Hematopoietic multipotent progenitor cell (in vitro differentiated cells): Measurements from ENCODE around the gene C4BPA. TPM values are rescaled to one million over a fixed set of nuclear protein-coding genes. Genes with fewer than 3 reads are reported as not detected.

Source experiments
- DNase-seq, 3 donors: peaks; one replicate each; pipeline ENCODE4 v3.0.0-alpha.2; 2011 to 2015; ENCODE audit warnings: low read depth in 2 of 3, low spot score in 2 of 3
- total RNA-seq: library from RNA; depleted of rRNA; stranded (reverse); fragments of >200 nt; gene quantifications from one replicate; pipeline ENCODE4 v1.2.3, GENCODE V29; 2012

Gene C4BPA
- total RNA-seq, 1 donor = not detected

- no peak for DNase-seq
Observed at GRCh38 chr1:207077012-207077411, 27.0 kb upstream of the C4BPA start.

DNA sequence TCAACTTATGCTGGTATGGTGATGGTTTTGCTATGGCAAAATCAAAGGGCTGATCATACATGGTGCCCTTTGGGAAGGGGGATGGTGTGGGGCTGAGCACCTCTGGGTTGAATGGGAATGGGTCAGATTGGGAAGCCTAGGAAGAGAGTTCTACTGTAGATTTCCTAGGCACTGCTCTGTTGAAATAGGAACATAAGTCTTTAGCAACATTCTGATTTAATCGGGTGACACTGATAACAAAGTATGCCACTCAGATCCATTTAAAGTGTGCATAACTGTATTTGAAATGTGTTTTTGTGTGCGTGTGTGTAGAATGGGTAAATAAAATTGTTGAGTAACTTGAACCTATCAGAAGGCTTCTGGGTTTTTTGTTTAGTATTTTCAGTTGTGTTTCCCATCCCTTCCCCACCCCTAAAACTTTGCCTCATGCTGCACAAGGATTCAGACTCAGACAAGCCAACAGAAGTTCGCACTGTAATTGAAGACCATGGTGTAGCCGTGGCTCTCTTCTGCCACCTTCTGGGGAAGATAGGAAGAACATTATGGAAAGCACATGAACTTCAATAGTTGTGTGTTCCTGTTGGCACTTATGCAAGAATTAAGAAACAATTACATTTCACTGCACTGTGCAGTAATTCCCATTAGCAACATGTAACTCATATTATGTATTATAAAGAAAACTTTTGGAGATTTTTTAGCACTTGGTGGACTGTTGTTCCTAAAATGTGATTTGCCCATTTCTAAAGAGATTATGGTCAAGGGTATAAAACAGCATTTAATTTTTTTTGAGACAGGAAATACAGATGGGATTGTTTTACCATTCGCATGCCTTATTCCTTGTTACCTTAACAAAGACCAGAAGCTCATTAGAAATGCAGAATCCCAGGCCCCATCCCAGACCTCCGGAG is 26.3 kb upstream of the C4BPA start:
- DNase-seq = peak; percentile 46 to 90 (median 77)

- DNase-seq = no peak
Observed at GRCh38 chr1:207078578-207079132, 25.4 kb upstream of the C4BPA start.

DNA sequence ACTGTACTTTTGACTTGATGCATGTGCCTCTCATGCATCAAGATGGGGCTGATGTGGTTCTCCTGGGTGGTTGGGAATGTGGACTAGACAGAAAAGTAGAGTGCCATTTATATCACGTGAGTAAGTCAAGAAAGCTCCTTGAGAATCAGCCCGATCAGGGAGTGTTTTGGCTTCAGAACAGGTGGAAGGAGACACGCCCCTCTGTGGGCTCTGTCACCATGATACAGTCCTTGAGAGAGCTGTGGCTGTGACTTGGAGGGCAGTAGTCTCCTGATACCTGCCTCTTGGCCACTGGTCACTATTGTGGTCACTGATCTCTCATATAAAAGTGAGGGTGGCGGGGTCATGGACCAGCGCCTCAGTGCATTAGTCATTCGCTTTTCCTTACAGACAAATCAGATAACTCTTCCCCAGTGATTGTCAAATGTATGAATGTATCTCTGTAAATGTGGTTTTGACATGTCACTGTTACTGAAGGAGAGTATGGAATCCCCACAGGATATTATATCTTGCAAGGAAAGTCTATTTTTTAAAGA is 24.3 kb upstream of the C4BPA start:
- DNase-seq = no peak

DNA sequence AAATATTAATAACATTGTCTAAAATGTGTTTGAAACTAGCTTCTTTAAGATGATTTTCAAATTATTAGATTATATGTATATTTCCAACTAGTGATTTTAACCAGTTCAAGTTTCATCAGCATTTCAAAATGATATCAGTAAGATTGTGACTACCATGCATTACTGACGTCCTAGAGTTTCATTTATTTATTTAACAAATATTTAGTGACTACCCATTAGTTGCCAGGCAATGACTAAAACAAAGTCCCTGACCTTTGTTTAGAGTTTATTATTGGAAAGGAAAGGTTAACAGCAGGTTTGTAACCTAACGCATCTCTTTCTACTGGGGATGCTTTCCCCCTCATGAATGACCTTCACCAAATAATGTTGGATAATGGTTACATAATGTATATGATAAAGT is 22.9 kb upstream of the C4BPA start:
- DNase-seq = no peak

DNA sequence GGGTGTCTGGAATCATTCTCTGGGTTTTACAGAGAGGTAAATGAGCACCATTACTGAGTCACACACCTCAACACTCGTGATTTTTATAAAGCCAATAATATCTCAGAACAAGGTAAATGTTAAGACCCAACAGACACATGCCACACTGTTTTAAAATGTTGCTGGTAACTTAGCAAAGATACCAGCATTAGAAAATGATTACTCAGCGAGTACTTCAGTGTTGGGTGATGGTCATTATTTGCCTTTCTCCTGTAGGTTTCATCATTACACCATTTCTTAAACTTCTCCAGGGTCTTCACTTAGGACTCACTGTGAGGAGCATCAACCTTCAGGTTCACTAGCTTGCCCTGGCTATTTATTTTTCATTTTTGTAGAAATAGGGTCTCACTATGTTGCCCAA is 22.2 kb upstream of the C4BPA start:
- DNase-seq = no peak

DNA sequence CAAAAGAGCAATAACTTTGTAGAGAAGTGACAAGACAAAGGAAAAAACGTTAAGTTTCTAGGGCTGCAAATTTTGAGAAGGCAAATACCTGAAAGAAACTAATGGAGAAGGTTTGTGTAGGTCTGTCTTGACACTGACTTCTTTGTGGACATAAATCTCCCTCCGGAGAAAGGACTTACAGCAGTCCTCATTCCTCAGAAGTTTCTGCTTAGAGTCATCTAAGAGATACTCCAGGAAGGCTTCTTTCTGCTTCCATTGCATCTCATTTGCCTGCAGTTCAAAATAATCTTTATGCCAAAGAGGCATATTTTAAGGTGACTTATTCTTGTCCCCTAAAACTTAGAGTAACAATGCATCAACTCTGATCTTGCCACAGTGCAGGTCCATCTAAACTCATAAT is 19.8 kb upstream of the C4BPA start:
- no peak for DNase-seq

- peak in 2 of 3 donors; percentile 68 to 83 for DNase-seq
Observed at GRCh38 chr1:207084701-207085180, 19.3 kb upstream of the C4BPA start.

DNA sequence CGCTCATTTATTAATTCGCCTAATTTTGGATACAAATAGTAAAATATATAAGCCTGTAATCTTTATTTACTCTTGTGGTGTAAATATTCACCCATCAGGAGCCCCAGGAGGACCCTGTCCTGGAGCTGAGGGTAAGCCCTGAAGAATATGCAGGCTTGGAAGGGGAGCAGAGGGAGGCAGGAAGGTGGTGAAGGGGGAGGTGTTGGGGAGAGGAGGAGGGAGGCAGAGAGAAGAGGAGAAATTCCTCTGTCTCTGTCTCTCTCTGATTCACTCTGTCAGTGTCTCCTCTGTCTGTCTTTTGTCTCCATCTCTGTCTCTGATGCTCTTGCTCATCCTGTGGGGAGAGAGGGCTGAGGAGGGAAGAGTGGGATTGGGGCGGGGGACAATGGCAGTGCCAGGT is 18.1 kb upstream of the C4BPA start:
- DNase-seq = no peak

GRCh38 chr1:207088161-207088560 is 15.9 kb upstream of the C4BPA start:
- DNase-seq = no peak

GRCh38 chr1:207088701-207089626 is 15.1 kb upstream of the C4BPA start, which contains the start of gene C4BPB:
C4BPB (plus strand) TSS chr1:207088860; CDS start chr1:207089532, 672 bp downstream.
- peak in 1 of 3 donors; percentile 17 for DNase-seq

DNA sequence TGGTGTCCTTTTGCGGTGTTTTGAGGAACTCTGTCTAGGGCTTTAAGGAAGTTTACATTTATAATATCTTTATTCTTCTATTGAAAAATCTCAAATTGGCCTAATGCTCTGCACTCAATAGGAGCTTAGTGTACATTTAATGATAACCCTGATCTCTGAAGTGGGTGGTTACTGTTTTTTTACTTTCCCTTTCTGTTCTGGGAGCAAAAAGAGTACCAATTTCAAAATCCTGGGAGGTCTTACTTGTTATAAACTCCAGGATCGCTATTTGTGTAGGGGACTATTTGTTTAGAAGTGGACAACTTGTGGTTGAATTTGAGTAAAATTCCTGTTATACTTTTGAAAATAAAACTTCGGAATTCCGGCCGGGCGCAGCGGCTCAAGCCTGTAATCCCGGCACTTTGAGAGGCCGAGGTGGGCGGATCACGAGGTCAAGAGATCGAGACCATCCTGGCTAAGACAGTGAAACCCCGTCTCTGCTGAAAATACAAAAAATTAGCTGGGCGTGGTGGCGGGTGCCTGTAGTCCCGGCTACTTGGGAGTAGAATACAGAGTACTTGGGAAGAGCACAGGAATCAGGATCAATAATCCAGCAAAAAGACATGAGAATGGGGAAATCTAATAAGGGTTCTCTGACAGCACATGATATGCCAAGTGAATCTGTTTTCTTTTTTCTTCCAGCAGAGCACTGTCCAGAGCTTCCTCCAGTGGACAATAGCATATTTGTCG is 14.2 kb upstream of the C4BPA start:
- no peak for DNase-seq

DNA sequence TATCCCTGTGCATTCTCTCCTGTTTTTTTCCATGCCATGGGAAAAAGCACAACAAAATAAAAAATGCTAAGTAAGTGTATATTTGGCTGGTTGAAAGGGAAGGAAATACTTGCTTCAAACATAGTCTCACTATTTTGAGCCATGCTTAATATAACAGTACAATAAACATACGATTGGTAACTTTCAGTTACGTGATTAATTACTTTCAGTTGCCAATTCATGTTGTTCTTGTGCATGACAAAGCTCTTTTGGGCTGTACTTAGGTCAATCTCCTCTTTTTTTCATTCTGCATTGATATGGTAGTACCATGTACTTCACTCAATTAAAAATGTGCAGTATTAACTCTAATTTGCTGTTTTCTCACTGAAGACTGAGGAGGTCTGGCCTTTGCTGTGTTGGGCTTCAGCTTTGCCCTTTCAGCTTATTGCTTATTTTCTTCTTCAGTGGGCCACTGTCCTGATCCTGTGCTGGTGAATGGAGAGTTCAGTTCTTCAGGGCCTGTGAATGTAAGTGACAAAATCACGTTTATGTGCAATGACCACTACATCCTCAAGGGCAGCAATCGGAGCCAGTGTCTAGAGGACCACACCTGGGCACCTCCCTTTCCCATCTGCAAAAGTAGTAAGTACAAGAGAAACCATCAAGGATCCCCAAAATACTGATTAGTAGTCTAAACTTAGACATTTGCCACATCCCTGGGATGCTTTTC is 12.7 kb upstream of the C4BPA start:
- no peak for DNase-seq

DNA sequence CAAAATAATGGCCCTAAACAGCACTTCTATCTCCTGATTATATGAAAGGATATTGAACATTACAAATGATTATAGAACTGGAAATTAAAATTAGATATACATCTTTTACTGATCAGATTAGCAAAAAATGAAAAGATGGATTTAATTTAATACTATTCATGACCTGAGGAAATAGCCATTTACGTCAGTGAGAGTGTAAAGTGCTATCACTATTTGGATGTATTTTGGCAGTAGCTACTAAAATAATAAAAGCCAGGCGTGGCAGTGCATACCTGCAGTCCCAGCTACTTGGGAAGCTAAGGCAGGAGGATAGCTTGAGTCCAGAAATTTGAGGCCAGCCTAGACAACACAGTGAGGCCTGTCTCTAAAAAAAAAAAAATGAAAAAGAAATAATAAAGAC is 10.1 kb upstream of the C4BPA start:
- DNase-seq = no peak

DNA sequence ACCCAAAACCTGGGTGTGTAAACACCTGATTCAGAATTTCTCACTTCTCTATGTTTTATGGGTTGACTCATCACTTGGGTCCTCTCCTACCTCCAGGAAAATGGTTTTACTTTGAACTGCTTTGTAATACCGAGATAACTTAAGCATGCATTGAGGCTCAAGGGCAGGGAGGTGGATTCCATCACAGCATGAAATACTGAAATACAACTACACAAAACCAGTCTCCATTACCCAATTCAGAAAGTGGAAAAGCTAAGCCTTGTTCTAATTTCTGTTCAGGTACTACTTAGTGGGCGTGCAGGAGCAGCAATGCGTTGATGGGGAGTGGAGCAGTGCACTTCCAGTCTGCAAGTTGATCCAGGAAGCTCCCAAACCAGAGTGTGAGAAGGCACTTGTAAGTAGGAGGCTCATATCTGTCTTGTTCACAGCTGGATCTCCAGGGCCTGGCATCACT is 6.1 kb upstream of the C4BPA start:
- no peak for DNase-seq

DNA sequence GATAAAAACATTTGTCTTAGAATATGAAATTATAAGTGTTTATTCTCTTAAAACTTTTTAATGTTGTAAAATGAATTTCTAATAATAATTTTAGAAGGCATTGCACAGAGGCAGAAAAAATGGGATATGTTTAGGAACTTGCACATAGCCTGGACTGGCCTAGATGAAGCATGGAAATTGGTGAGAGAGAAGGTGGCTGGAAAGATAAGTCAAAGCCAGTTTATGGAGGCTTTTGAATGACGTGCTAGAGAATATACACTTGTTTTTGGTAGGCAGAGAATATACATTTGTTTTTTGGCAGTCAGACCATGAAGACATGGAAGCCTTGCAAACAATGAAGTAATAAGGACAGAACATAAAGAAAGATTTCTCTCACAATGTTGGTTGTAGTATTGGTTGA is 2.3 kb upstream of the C4BPA start:
- DNase-seq = no peak

DNA sequence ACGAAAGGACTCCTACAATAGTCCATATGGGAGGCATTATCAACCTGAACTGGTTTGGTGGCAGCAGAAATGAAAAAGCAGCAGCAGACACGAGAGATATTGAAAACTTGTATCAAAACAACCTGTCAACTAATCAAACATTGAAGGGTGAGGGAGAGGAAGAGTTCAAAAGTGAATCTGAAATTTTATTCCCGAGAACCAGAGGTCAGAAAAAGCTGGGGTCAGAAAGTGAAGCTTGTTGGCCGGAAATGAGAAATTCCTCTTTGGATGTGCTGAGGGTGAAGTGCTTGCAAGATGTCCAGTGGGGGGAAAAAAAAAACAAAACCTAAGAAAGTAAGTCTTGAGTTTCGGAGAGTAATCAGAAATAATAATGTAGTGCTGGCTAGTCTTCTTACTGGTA is 1.9 kb upstream of the C4BPA start:
- no peak for DNase-seq

- no peak for DNase-seq
Observed at GRCh38 chr1:207102659-207103058, 1.4 kb upstream of the C4BPA start.

DNA sequence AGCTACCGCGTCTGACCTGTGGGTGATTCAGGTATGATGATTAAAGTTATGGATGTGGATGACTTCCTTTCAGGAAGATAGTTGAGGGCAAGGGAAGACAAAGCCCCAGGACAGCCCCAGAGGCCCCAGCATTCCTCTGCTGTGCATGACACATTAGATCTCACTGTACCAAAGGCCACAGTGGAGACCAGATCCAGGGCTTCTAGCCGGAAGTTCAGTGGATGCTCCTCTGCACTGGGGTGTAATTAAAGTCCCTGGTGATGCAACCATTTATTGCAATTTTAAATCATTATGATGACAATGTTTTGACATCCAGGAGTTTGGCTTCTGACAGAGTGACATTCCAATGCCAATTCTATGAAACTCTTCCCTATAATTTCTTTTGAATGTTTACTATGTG is 5.0 kb downstream of the C4BPA start:
- DNase-seq = no peak
